ENCODE measurements around the gene RPAP2. TPM values are rescaled to one million over a fixed set of nuclear protein-coding genes. Genes with fewer than 3 reads are reported as not detected.

RPAP2 gene
- total RNA-seq, 1 donor from 2014 or later = 20.3 TPM

- ATAC-seq = no peak
Measured at GRCh38 chr1:92323473-92324453, 24.9 kb downstream of the RPAP2 start.

- no peak for ATAC-seq
Measured at GRCh38 chr1:92324784-92325183, 25.9 kb downstream of the RPAP2 start.

- peak; percentile 88 for ATAC-seq
Measured at GRCh38 chr1:92326681-92327080, 27.8 kb downstream of the RPAP2 start.

- ATAC-seq = no peak
Measured at GRCh38 chr1:92327794-92328193, 28.9 kb downstream of the RPAP2 start.

- ATAC-seq = peak; percentile 44
Measured at GRCh38 chr1:92329347-92330129, 30.7 kb downstream of the RPAP2 start.

- no peak for ATAC-seq
Measured at GRCh38 chr1:92333668-92334067, 34.8 kb downstream of the RPAP2 start.

GRCh38 chr1:92340154-92340553 is 41.3 kb downstream of the RPAP2 start:
- ATAC-seq = no peak

- ATAC-seq = no peak
Measured at GRCh38 chr1:92342401-92342800, 43.5 kb downstream of the RPAP2 start.

GRCh38 chr1:92343061-92343460 is 44.2 kb downstream of the RPAP2 start:
- no peak for ATAC-seq

- ATAC-seq = no peak
Measured at GRCh38 chr1:92346866-92347640, 48.2 kb downstream of the RPAP2 start.

- ATAC-seq = no peak
Measured at GRCh38 chr1:92352856-92353255, 54.0 kb downstream of the RPAP2 start.

GRCh38 chr1:92354259-92354658 is 55.4 kb downstream of the RPAP2 start:
- ATAC-seq = no peak

GRCh38 chr1:92356956-92357355 is 58.1 kb downstream of the RPAP2 start:
- peak; percentile 75 for ATAC-seq

- peak; percentile 62 for ATAC-seq
Measured at GRCh38 chr1:92359382-92359781, 60.5 kb downstream of the RPAP2 start.

GRCh38 chr1:92359986-92360385 is 61.1 kb downstream of the RPAP2 start:
- ATAC-seq = no peak

- no peak for ATAC-seq
Measured at GRCh38 chr1:92362970-92363369, 64.1 kb downstream of the RPAP2 start.

- no peak for ATAC-seq
Measured at GRCh38 chr1:92363401-92363800, 64.5 kb downstream of the RPAP2 start.

- ATAC-seq = no peak
Measured at GRCh38 chr1:92365378-92366039, 66.7 kb downstream of the RPAP2 start.

GRCh38 chr1:92366040-92366395 is 67.2 kb downstream of the RPAP2 start:
- no peak for ATAC-seq

- no peak for ATAC-seq
Measured at GRCh38 chr1:92367496-92367895, 68.6 kb downstream of the RPAP2 start.

- no peak for ATAC-seq
Measured at GRCh38 chr1:92372164-92372563, 73.3 kb downstream of the RPAP2 start.

- ATAC-seq = no peak
Measured at GRCh38 chr1:92374223-92374622, 75.4 kb downstream of the RPAP2 start.

Measured in esophagus mucosa (tissue), 1 donor.